ENCODE measurements around the gene MARS2. TPM values are rescaled to one million over a fixed set of nuclear protein-coding genes. Genes with fewer than 3 reads are reported as not detected.

Gene MARS2
- polyA plus RNA-seq, 1 of the 3 experiments (the other 2 are of a cell fraction), result 2.4 TPM

DNA sequence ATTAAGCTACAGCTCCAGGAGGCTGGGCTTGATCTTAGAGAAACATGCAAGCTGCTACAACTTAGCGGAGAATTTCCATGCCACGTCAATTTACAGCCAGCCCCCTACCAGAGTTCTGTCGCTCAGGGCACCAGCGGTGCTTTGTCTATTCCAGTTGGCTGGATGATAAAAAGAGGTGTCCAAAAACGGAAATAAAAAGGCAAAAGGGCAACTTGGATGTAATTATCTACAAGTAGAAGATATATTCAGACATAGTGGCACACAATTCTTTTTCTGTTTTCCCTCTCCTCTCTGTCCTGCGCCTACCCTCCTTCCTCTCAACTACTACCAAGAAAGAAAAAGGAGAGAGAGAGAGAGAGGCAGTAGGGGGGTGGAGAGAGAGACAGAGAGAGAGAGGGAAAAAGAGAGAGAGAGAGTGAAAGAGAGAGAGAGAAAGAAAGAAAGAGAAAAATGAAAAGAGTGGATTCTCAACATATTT, 29.4 kb upstream of the MARS2 start:
- no peak overlapping the region for H3K27ac ChIP-seq (ENCODE audit: low read depth in 2 of 2, low read length in 1 of 2)
- H3K9me3 ChIP-seq, result no peaks in the 10 kb centered on the region
- peak overlapping the region; percentile 75 for H2AFZ ChIP-seq (ENCODE audit: low read depth)
- no peak for DNase-seq
- H4K20me1 ChIP-seq (ENCODE audit: insufficient read depth), result no peaks in the 10 kb centered on the region
- H3F3A ChIP-seq (replicated peaks; ENCODE audit: insufficient read depth), result peaks cover 3% of the 10 kb centered on the region
- H3K4me2 ChIP-seq, result peak overlapping the region; percentile 16; the same call in 1 of the 2 replicates
- ChIA-PET CTCF (no interaction called here), POLR2A (no interaction called here)
- no peaks in the 10 kb centered on the region for H3K9me2 ChIP-seq
- H3K36me3 ChIP-seq (replicated peaks in 1 of 2; ENCODE audit: control insufficient read depth in 1 of 2, insufficient read depth in 2 of 2, low read length in 1 of 2), result no peaks in the 10 kb centered on the region
- TF ChIP-seq YY1 (IDR thresholded peaks at IDR 0.05; ENCODE audit: low read depth) (no peak), RFX5 (IDR thresholded peaks at IDR 0.05; ENCODE audit: low read length) (no peak)
- H3K79me2 ChIP-seq (ENCODE audit: insufficient read depth), result no peaks in the 10 kb centered on the region
- no peak overlapping the region for H3K9ac ChIP-seq
- peaks cover 0 to 5% of the 10 kb centered on the region in 2 experiments; a peak in 2 of 4 replicates for H3K4me1 ChIP-seq (ENCODE audit: control insufficient read depth in 1 of 2, insufficient read depth in 2 of 2, low read depth in 1 of 2, low read length in 1 of 2)
- H3K4me3 ChIP-seq (ENCODE audit: low read depth in 2 of 2, low read length in 1 of 2), result no peak overlapping the region
- H3K27me3 ChIP-seq (ENCODE audit: insufficient read depth), result no peaks in the 10 kb centered on the region
- 70% methylated on average over 6 of the region's 6 CpGs for WGBS (ENCODE audit: low lambda C conversion rate)

DNA sequence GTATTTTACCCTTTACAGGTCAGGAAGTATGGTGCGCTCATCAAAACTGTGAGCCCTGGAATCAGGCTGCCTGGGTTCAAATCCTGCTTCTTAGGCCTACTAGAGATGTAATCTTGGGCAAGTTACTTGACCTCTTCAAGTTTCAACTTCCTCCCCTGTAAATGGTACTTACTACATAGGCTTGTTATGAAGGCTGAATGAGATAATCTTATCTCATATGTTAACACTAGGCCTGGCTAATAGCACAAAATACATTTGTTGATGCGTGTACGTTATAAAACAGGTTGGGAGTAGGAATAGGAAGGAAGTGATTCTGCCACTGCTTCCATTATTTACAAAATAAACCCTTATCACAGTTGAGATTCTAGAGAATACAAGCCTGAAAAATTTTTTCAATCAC, 28.1 kb upstream of the MARS2 start:
- Histone ChIP-seq H3K9ac (no peak overlapping the region), H2AFZ (ENCODE audit: low read depth) (no peak overlapping the region; the same call in 1 of the 2 replicates), H3K4me1 (ENCODE audit: control insufficient read depth in 1 of 2, insufficient read depth in 2 of 2, low read depth in 1 of 2, low read length in 1 of 2) (peaks cover 0 to 5% of the 10 kb centered on the region in 2 experiments; a peak in 2 of 4 replicates), H3F3A (replicated peaks; ENCODE audit: insufficient read depth) (peaks cover 3% of the 10 kb centered on the region), H3K79me2 (ENCODE audit: insufficient read depth) (no peaks in the 10 kb centered on the region), H3K27me3 (ENCODE audit: insufficient read depth) (no peaks in the 10 kb centered on the region), H3K9me3 (no peaks in the 10 kb centered on the region), H4K20me1 (ENCODE audit: insufficient read depth) (no peaks in the 10 kb centered on the region), H3K4me3 (ENCODE audit: low read depth in 2 of 2, low read length in 1 of 2) (no peak overlapping the region), H3K9me2 (no peaks in the 10 kb centered on the region), H3K36me3 (replicated peaks in 1 of 2; ENCODE audit: control insufficient read depth in 1 of 2, insufficient read depth in 2 of 2, low read length in 1 of 2) (no peaks in the 10 kb centered on the region), H3K27ac (ENCODE audit: low read depth in 2 of 2, low read length in 1 of 2) (no peak overlapping the region), H3K4me2 (no peak overlapping the region; the same call in 1 of the 2 replicates)
- 82% methylated on average over 3 of the region's 3 CpGs for WGBS (ENCODE audit: low lambda C conversion rate)
- no peak for DNase-seq
- ChIA-PET CTCF (no interaction called here), POLR2A (no interaction called here)
- TF ChIP-seq, protein P1, sequence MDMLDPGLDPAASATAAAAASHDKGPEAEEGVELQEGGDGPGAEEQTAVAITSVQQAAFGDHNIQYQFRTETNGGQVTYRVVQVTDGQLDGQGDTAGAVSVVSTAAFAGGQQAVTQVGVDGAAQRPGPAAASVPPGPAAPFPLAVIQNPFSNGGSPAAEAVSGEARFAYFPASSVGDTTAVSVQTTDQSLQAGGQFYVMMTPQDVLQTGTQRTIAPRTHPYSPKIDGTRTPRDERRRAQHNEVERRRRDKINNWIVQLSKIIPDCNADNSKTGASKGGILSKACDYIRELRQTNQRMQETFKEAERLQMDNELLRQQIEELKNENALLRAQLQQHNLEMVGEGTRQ (IDR thresholded peaks at IDR 0.05; ENCODE audit: borderline replicate concordance, low read depth, low read length), result no peak
- TF ChIP-seq PBX3 (IDR thresholded peaks at IDR 0.05), result no peak
- no peak for TF ChIP-seq SMC3 (IDR thresholded peaks at IDR 0.05; ENCODE audit: low read depth, low read length)
- no peak for TF ChIP-seq TCF12 (IDR thresholded peaks at IDR 0.05)
- TF ChIP-seq ELF1 (IDR thresholded peaks at IDR 0.05), result no peak
- TF ChIP-seq CHD2 (IDR thresholded peaks at IDR 0.05; ENCODE audit: low read length, partially characterized antibody), result no peak
- no peak for TF ChIP-seq TAF1 (IDR thresholded peaks at IDR 0.05; ENCODE audit: borderline replicate concordance, low read depth, low read length)
- TF ChIP-seq EP300 (IDR thresholded peaks at IDR 0.05; ENCODE audit: borderline replicate concordance in 1 of 2, low read depth in 1 of 2, low read length in 1 of 2), result no peak
- TF ChIP-seq POLR2AphosphoS5 (IDR thresholded peaks at IDR 0.05; ENCODE audit: low read depth, low read length), result no peak
- TF ChIP-seq FOXJ3 (CRISPR knock-in tag; IDR thresholded peaks at IDR 0.05), result no peak
- no peak for TF ChIP-seq YY1 (IDR thresholded peaks at IDR 0.05; ENCODE audit: low read depth)
- TF ChIP-seq, protein P2, sequence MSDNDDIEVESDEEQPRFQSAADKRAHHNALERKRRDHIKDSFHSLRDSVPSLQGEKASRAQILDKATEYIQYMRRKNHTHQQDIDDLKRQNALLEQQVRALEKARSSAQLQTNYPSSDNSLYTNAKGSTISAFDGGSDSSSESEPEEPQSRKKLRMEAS (IDR thresholded peaks at IDR 0.05; ENCODE audit: low read depth), result no peak
- no peak for TF ChIP-seq RFX5 (IDR thresholded peaks at IDR 0.05; ENCODE audit: low read length)
- TF ChIP-seq MEF2A (IDR thresholded peaks at IDR 0.05; ENCODE audit: borderline replicate concordance, low read depth), result no peak
- no peak for TF ChIP-seq MXI1 (IDR thresholded peaks at IDR 0.05; ENCODE audit: low read depth, low read length)
- TF ChIP-seq, protein P3, sequence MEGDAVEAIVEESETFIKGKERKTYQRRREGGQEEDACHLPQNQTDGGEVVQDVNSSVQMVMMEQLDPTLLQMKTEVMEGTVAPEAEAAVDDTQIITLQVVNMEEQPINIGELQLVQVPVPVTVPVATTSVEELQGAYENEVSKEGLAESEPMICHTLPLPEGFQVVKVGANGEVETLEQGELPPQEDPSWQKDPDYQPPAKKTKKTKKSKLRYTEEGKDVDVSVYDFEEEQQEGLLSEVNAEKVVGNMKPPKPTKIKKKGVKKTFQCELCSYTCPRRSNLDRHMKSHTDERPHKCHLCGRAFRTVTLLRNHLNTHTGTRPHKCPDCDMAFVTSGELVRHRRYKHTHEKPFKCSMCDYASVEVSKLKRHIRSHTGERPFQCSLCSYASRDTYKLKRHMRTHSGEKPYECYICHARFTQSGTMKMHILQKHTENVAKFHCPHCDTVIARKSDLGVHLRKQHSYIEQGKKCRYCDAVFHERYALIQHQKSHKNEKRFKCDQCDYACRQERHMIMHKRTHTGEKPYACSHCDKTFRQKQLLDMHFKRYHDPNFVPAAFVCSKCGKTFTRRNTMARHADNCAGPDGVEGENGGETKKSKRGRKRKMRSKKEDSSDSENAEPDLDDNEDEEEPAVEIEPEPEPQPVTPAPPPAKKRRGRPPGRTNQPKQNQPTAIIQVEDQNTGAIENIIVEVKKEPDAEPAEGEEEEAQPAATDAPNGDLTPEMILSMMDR (IDR thresholded peaks at IDR 0.05), result no peak
- TF ChIP-seq RCOR1 (IDR thresholded peaks at IDR 0.05; ENCODE audit: low read length), result no peak

Data from SK-N-SH (cell line).